ENCODE measurements around the gene PAX3.

DNA sequence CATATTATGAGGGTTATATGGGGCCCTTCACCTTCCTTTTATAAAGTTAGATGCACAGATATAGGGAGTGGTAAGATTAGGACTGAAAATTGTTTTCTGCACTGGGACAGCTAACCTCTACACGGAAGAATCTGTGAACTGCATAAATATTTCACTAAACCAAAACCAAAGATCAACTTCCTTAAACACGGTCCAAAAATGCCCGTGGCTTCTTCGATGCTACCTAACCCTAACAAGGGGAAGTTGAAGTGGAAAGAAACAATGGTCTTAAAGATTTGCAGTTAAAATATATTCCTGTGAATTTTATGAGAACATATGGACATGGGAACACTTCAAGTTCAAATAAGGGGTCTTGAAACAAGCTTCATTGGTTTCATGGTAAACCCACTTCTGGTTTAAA, 33.3 kb upstream of the PAX3 start:
- TF ChIP-seq TCF12 (IDR thresholded peaks at IDR 0.05; ENCODE audit: low read depth) (no peak), TAF1 (IDR thresholded peaks at IDR 0.05; ENCODE audit: low read depth) (no peak), CREB1 (IDR thresholded peaks at IDR 0.05; ENCODE audit: low read depth) (no peak), EP300 (IDR thresholded peaks at IDR 0.05; ENCODE audit: borderline replicate concordance) (no peak)
- TF ChIP-seq, protein P1, sequence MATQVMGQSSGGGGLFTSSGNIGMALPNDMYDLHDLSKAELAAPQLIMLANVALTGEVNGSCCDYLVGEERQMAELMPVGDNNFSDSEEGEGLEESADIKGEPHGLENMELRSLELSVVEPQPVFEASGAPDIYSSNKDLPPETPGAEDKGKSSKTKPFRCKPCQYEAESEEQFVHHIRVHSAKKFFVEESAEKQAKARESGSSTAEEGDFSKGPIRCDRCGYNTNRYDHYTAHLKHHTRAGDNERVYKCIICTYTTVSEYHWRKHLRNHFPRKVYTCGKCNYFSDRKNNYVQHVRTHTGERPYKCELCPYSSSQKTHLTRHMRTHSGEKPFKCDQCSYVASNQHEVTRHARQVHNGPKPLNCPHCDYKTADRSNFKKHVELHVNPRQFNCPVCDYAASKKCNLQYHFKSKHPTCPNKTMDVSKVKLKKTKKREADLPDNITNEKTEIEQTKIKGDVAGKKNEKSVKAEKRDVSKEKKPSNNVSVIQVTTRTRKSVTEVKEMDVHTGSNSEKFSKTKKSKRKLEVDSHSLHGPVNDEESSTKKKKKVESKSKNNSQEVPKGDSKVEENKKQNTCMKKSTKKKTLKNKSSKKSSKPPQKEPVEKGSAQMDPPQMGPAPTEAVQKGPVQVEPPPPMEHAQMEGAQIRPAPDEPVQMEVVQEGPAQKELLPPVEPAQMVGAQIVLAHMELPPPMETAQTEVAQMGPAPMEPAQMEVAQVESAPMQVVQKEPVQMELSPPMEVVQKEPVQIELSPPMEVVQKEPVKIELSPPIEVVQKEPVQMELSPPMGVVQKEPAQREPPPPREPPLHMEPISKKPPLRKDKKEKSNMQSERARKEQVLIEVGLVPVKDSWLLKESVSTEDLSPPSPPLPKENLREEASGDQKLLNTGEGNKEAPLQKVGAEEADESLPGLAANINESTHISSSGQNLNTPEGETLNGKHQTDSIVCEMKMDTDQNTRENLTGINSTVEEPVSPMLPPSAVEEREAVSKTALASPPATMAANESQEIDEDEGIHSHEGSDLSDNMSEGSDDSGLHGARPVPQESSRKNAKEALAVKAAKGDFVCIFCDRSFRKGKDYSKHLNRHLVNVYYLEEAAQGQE (IDR thresholded peaks at IDR 0.05; ENCODE audit: low read depth) = no peak
